Measurements from ENCODE around the gene CEP170B. TPM values are rescaled to one million over a fixed set of nuclear protein-coding genes. Genes with fewer than 3 reads are reported as not detected.

The CEP170B gene
- total and polyA plus RNA-seq, 2 donors (not counting 1 experiment from before 2014, with no cell fraction given) = 0.16 to 0.59 TPM

- CTCF ChIA-PET = interaction anchor here (1.0 to 5.6 kb wide), 3 partner anchors 39 to 150 kb away, joined by 3 to 34 read pairs (median 3); no protein-coding TSS in a partner anchor
- no peak for DNase-seq
Observed at GRCh38 chr14:104936361-104937155, 71.5 kb downstream of the CEP170B start.

More at GRCh38 chr14:104936361-104937155, 71.5 kb downstream of the CEP170B start:
- 53% methylated on average over 8 of the region's 10 CpGs for WGBS (ENCODE audit: insufficient coverage)
- H3K4me3 Mint-ChIP-seq = no peak overlapping the region
- Histone ChIP-seq H3K9me3 (ENCODE audit: control extremely low read depth in 1 of 3, control insufficient read depth in 2 of 3, insufficient read depth in 1 of 3, low read length in 2 of 3) (no peaks in the 10 kb centered on the region), H3K27me3 (replicated peaks in 1 of 4; ENCODE audit: control extremely low read depth in 1 of 4, control insufficient read depth in 3 of 4, insufficient read depth in 4 of 4, low read length in 3 of 4) (peaks cover 0 to 7% (median 2%) of the 10 kb centered on the region in 4 experiments), H3K27ac (ENCODE audit: low read length in 2 of 2) (no peak overlapping the region), H3K79me2 (ENCODE audit: control insufficient read depth, insufficient read depth, low read length) (no peaks in the 10 kb centered on the region), H3K4me3 (ENCODE audit: control extremely low read depth in 1 of 5, extremely low read depth in 1 of 5, insufficient read depth in 1 of 5, low read depth in 2 of 5, low read length in 4 of 5) (no peak overlapping the region), H3K9ac (ENCODE audit: low read length) (no peak overlapping the region), H3K4me1 (ENCODE audit: control insufficient read depth in 2 of 2, insufficient read depth in 2 of 2, low read length in 2 of 2) (peaks cover 3 to 16% of the 10 kb centered on the region in 2 donors), H3K4me2 (replicated peaks; ENCODE audit: low read depth, low read length, poor library complexity, severe bottlenecking) (no peak overlapping the region), H2AFZ (ENCODE audit: insufficient read depth, low read depth, low read length, poor library complexity, severe bottlenecking) (no peak overlapping the region), H4K20me1 (ENCODE audit: control insufficient read depth, insufficient read depth, low read length, poor library complexity, severe bottlenecking) (no peaks in the 10 kb centered on the region), H3K36me3 (replicated peaks in 1 of 2; ENCODE audit: control extremely low read depth in 1 of 2, control insufficient read depth in 1 of 2, extremely low read depth in 1 of 2, insufficient read depth in 2 of 2, low read length in 1 of 2) (peaks cover 0 to 2% of the 10 kb centered on the region in 2 experiments)
- no peak for ATAC-seq (ENCODE audit: low read depth)
- POLR2A ChIA-PET = no interaction called here
- no peak for TF ChIP-seq CTCF (IDR thresholded peaks at IDR 0.05)
- TF ChIP-seq EZH2 (IDR thresholded peaks at IDR 0.05; ENCODE audit: borderline replicate concordance, insufficient read depth, low read depth, low read length, poor library complexity, severe bottlenecking) = no peak
- H3K27me3 Mint-ChIP-seq = peaks cover 4% of the 10 kb centered on the region
- no peak overlapping the region for H3K27ac Mint-ChIP-seq
- peaks cover 10% of the 10 kb centered on the region for H3K4me1 Mint-ChIP-seq
- H3K9me3 Mint-ChIP-seq (ENCODE audit: insufficient read depth) = no peaks in the 10 kb centered on the region
- intact Hi-C loops (cut with micrococcal nuclease) = no loop called here
